Measurements from ENCODE around the gene OGT.
"Not testable (repeated sequence)": the region's sequence is repeated elsewhere in the genome, so short reads cannot be mapped to it uniquely, and the experiment has no call there.

OGT gene

DNA sequence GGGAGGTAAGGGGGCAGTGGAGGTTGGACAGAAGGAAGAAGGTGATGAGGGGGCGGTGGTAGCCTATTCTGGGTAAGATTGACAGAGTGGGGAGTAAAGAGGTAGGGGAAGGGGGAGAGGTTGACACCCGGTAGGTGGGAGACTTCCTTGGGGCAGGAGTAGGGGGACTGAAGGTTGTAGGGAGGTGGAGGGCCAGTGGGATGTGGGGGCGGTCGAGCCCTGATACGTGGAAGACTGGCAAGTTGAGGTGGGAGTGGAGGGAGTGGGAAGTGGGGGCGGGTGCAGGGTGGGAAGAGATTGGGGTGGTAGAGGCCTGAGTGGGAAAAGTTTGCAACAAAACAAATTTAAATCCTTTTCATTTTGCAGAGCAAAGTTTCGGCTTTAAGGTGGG is 47.1 kb downstream of the OGT start:
- Histone ChIP-seq H3K4me3 (ENCODE audit: low read length) (no peak overlapping the region), H3K36me3 (ENCODE audit: control insufficient read depth, insufficient read depth, low read length) (no peaks in the 10 kb centered on the region), H3K27me3 (ENCODE audit: control insufficient read depth, insufficient read depth, low read length) (no peaks in the 10 kb centered on the region), H3K9me3 (ENCODE audit: control insufficient read depth, insufficient read depth, low read length) (no peaks in the 10 kb centered on the region), H3K27ac (ENCODE audit: low read length) (no peak overlapping the region), H3K4me1 (ENCODE audit: control insufficient read depth, insufficient read depth, low read length) (peaks cover 2% of the 10 kb centered on the region)
- DNase-seq (ENCODE audit: low read depth, low spot score) = no peak
- no CpG with 5 or more reads among the region's 7 CpGs for WGBS (ENCODE audit: insufficient coverage, insufficient read length)

- Histone ChIP-seq H3K4me3 (ENCODE audit: low read length) (no peak overlapping the region), H3K4me1 (ENCODE audit: control insufficient read depth, insufficient read depth, low read length) (peaks cover 2% of the 10 kb centered on the region), H3K36me3 (ENCODE audit: control insufficient read depth, insufficient read depth, low read length) (no peaks in the 10 kb centered on the region), H3K27ac (ENCODE audit: low read length) (no peak overlapping the region), H3K9me3 (ENCODE audit: control insufficient read depth, insufficient read depth, low read length) (no peaks in the 10 kb centered on the region), H3K27me3 (ENCODE audit: control insufficient read depth, insufficient read depth, low read length) (no peaks in the 10 kb centered on the region)
- WGBS (ENCODE audit: insufficient coverage, insufficient read length) = no CpG with 5 or more reads among the region's 5 CpGs
- no peak for DNase-seq (ENCODE audit: low read depth, low spot score)
Measured at GRCh38 chrX:71581210-71581609, 48.3 kb downstream of the OGT start.

DNA sequence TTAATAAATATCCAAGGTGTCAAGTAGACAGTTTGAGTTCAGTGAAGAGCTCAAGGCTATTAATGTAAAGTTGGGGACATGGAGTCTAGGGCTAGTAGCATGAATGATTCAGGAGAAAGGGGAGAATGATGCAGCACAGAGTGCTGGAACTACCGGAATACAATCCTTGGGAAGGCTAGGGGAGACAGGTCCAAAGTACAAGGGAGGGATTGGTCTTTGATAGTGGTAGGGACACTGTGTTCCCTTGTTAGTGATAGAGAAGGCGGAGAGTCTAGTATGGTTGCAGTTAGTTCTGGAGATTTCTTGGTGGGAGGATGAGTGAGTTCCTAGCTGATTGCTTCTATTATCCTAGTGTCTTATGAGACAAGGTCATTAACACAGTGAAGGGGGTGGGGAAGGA is 54.0 kb downstream of the OGT start:
- H3K27ac ChIP-seq (ENCODE audit: low read length) = no peak overlapping the region
- H3K4me3 ChIP-seq (ENCODE audit: low read length) = no peak overlapping the region
- WGBS (ENCODE audit: insufficient coverage, insufficient read length) = no CpG with 5 or more reads among the region's 2 CpGs
- no peaks in the 10 kb centered on the region for H3K36me3 ChIP-seq (ENCODE audit: control insufficient read depth, insufficient read depth, low read length)
- no peaks in the 10 kb centered on the region for H3K9me3 ChIP-seq (ENCODE audit: control insufficient read depth, insufficient read depth, low read length)
- no peak for DNase-seq (ENCODE audit: low read depth, low spot score)
- H3K4me1 ChIP-seq (ENCODE audit: control insufficient read depth, insufficient read depth, low read length) = no peaks in the 10 kb centered on the region
- H3K27me3 ChIP-seq (ENCODE audit: control insufficient read depth, insufficient read depth, low read length) = no peaks in the 10 kb centered on the region

DNA sequence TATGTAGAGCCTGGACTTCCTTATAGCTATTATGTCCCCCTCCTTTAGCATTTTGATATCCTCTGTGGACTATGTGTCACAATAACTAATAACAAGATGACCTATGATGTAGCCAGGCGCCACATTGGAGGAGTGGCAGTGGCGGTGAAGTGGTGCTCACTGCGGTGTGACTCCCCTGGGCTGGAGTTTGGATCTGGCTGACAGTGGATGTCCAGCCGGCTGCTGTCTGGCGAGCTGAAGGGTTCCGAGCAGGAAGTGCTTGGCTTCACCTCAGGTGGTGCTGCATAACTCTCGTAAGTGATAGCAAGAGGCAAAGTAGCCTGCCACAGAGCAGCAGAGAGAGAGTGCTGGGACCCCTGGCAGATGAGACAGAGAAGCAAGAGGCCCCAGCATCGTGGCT is 60.3 kb downstream of the OGT start:
- not testable (repeated sequence) for DNase-seq (ENCODE audit: low read depth, low spot score); H3K4me3 ChIP-seq (ENCODE audit: low read length); H3K9me3 ChIP-seq (ENCODE audit: control insufficient read depth, insufficient read depth, low read length); H3K36me3 ChIP-seq (ENCODE audit: control insufficient read depth, insufficient read depth, low read length); H3K27me3 ChIP-seq (ENCODE audit: control insufficient read depth, insufficient read depth, low read length); H3K27ac ChIP-seq (ENCODE audit: low read length); H3K4me1 ChIP-seq (ENCODE audit: control insufficient read depth, insufficient read depth, low read length)
- WGBS (ENCODE audit: insufficient coverage, insufficient read length) = no CpG with 5 or more reads among the region's 8 CpGs

DNA sequence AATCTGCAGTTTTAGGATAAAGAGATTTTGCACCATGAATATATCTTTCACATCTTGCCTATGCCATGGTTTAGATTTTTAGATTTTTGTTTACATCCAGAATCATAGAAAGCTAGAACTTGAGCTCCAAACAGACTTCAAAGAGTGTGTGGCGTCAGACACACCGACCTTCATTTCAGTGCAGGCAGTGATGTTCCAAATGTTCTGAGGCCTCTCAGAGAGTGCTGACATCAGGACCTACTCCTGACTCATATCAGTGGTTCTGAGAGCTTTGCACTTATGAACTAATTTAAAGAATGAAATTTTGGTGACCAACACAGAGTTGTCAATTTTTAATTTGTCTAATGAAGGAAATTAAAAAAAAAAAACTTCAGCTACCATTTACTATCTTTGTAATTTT is 67.1 kb downstream of the OGT start:
- WGBS (ENCODE audit: insufficient coverage, insufficient read length) = no CpG with 5 or more reads among the region's 2 CpGs

DNA sequence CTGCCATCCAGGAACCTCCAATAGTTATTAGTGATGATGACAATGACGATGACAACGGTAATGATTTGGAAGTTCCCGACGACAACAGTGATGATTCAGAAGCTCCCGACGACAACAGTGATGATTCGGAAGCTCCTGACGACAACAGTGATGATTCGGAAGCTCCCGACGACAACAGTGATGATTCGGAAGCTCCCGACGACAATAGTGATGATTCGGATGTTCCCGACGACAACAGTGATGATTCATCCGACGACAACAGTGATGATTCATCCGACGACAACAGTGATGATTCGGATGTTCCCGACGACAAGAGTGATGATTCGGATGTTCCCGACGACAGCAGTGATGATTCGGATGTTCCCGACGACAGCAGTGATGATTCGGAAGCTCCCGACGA is 70.7 kb downstream of the OGT start:
- Histone ChIP-seq H3K27ac (ENCODE audit: low read length) (no peak overlapping the region), H3K4me3 (ENCODE audit: low read length) (no peak overlapping the region), H3K9me3 (ENCODE audit: control insufficient read depth, insufficient read depth, low read length) (no peaks in the 10 kb centered on the region), H3K27me3 (ENCODE audit: control insufficient read depth, insufficient read depth, low read length) (no peaks in the 10 kb centered on the region), H3K36me3 (ENCODE audit: control insufficient read depth, insufficient read depth, low read length) (no peaks in the 10 kb centered on the region; the same call in 1 of the 2 replicates), H3K4me1 (ENCODE audit: control insufficient read depth, insufficient read depth, low read length) (no peaks in the 10 kb centered on the region)
- no CpG with 5 or more reads among the region's 33 CpGs for WGBS (ENCODE audit: insufficient coverage, insufficient read length)
- DNase-seq (ENCODE audit: low read depth, low spot score) = no peak

More for the DNA sequence above, 67.1 kb downstream of the OGT start:
- no peak for DNase-seq (ENCODE audit: low read depth, low spot score)
- H3K36me3 ChIP-seq (ENCODE audit: control insufficient read depth, insufficient read depth, low read length) = no peaks in the 10 kb centered on the region; the same call in 1 of the 2 replicates
- no peaks in the 10 kb centered on the region for H3K9me3 ChIP-seq (ENCODE audit: control insufficient read depth, insufficient read depth, low read length)
- H3K27me3 ChIP-seq (ENCODE audit: control insufficient read depth, insufficient read depth, low read length) = no peaks in the 10 kb centered on the region
- H3K27ac ChIP-seq (ENCODE audit: low read length) = no peak overlapping the region
- H3K4me1 ChIP-seq (ENCODE audit: control insufficient read depth, insufficient read depth, low read length) = no peaks in the 10 kb centered on the region
- H3K4me3 ChIP-seq (ENCODE audit: low read length) = no peak overlapping the region

DNA sequence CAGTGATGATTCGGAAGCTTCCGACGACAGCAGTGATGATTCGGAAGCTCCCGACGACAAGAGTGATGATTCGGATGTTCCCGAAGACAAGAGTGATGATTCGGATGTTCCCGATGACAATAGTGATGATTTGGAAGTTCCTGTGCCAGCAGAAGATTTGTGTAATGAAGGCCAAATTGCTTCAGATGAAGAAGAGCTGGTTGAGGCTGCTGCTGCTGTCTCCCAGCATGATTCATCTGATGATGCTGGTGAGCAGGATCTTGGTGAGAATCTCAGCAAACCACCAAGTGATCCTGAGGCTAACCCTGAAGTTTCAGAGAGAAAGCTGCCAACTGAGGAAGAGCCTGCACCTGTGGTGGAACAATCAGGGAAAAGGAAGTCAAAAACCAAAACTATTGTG is 71.2 kb downstream of the OGT start:
- DNase-seq (ENCODE audit: low read depth, low spot score) = no peak
- H3K9me3 ChIP-seq (ENCODE audit: control insufficient read depth, insufficient read depth, low read length) = no peaks in the 10 kb centered on the region
- H3K27ac ChIP-seq (ENCODE audit: low read length) = no peak overlapping the region
- no peaks in the 10 kb centered on the region for H3K4me1 ChIP-seq (ENCODE audit: control insufficient read depth, insufficient read depth, low read length)
- H3K4me3 ChIP-seq (ENCODE audit: low read length) = no peak overlapping the region
- peaks cover 2% of the 10 kb centered on the region; the same call in 1 of the 2 replicates for H3K36me3 ChIP-seq (ENCODE audit: control insufficient read depth, insufficient read depth, low read length)
- no CpG with 5 or more reads among the region's 10 CpGs for WGBS (ENCODE audit: insufficient coverage, insufficient read length)
- no peaks in the 10 kb centered on the region for H3K27me3 ChIP-seq (ENCODE audit: control insufficient read depth, insufficient read depth, low read length)

DNA sequence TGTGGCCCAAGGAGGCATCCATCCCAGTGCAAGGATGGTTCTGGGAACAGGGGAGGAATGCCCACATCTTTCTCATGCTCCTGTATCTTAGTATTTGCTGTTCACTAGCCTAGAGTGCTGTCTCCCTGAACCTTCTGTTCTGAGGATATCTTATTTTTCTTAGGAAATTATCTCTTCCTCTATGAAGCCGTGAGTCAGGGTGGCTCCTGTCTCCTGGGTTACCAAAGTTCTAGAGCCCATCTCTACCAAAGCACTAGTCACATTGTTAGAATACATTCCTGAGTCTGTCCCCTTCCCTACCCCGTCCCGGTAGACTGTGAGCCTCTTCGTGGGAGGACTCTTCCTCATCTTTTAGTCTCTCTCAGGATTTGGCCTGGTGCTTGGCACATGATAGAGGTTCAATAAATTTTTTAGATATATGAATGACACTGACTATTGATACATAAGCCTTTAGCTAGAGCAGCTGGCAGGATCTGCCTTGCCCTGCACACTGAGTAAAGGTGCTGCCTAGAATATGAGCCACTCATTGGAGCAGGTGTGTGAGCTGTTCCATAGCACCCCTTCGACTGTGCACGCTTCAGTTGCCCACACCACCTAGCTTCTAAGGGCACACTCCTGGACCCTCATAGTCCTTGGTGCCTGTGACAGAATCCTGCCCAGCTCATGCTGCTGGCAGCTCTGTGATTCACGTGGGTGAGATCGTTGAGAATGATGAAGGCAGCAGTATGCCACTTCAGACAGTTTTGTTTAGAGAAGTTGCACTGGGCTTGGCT is 72.1 kb downstream of the OGT start:
- no CpG with 5 or more reads among the region's 8 CpGs for WGBS (ENCODE audit: insufficient coverage, insufficient read length)
- no peaks in the 10 kb centered on the region for H3K4me1 ChIP-seq (ENCODE audit: control insufficient read depth, insufficient read depth, low read length)
- no peaks in the 10 kb centered on the region for H3K27me3 ChIP-seq (ENCODE audit: control insufficient read depth, insufficient read depth, low read length)
- H3K27ac ChIP-seq (ENCODE audit: low read length) = no peak overlapping the region
- H3K9me3 ChIP-seq (ENCODE audit: control insufficient read depth, insufficient read depth, low read length) = no peaks in the 10 kb centered on the region
- H3K4me3 ChIP-seq (ENCODE audit: low read length) = no peak overlapping the region
- DNase-seq (ENCODE audit: low read depth, low spot score) = no peak
- H3K36me3 ChIP-seq (ENCODE audit: control insufficient read depth, insufficient read depth, low read length) = peaks cover 3% of the 10 kb centered on the region; the same call in 1 of the 2 replicates

DNA sequence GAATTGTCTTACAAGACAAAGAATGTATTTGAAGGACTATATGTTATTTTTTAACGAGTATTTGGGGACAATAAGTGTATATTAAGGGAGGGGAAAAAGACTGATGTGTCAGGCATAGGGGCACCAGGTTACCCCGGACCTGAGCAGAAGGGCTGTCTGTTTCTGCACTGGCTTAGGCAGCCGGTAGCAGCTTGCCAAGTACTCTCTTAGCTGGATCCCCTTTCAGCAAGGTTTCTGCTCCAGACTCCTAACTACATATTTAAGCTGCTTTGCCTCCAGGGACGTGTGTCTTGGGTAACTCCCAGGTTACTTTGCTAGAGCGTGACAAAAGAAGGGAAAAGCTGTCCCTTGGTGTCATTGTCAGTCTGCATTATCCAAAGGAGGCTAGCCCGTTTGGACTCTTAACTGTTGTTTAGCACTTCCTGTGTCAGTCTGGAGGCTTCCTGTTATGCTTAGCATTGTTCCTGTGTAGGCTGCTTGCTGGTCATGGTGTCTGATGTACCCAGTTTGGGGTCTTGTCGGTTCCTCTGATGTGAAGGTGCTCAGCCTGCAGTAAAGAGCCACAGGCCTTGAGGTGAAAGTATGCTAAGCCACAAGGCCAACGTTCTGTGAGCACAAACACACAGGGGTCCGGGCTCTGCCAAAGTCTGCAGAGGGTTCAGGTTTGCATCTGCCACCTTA is 73.8 kb downstream of the OGT start:
- peaks cover 3% of the 10 kb centered on the region; the same call in 1 of the 2 replicates for H3K36me3 ChIP-seq (ENCODE audit: control insufficient read depth, insufficient read depth, low read length)
- H3K4me1 ChIP-seq (ENCODE audit: control insufficient read depth, insufficient read depth, low read length) = no peaks in the 10 kb centered on the region
- no peaks in the 10 kb centered on the region for H3K9me3 ChIP-seq (ENCODE audit: control insufficient read depth, insufficient read depth, low read length)
- DNase-seq (ENCODE audit: low read depth, low spot score) = no peak
- H3K27me3 ChIP-seq (ENCODE audit: control insufficient read depth, insufficient read depth, low read length) = no peaks in the 10 kb centered on the region
- H3K4me3 ChIP-seq (ENCODE audit: low read length) = no peak overlapping the region
- no CpG with 5 or more reads among the region's 9 CpGs for WGBS (ENCODE audit: insufficient coverage, insufficient read length)
- no peak overlapping the region for H3K27ac ChIP-seq (ENCODE audit: low read length)

- WGBS (ENCODE audit: insufficient coverage, insufficient read length) = no CpG with 5 or more reads among the region's 2 CpGs
- Histone ChIP-seq H3K9me3 (ENCODE audit: control insufficient read depth, insufficient read depth, low read length) (no peaks in the 10 kb centered on the region), H3K27ac (ENCODE audit: low read length) (no peak overlapping the region), H3K36me3 (ENCODE audit: control insufficient read depth, insufficient read depth, low read length) (peaks cover 3% of the 10 kb centered on the region; the same call in 1 of the 2 replicates), H3K27me3 (ENCODE audit: control insufficient read depth, insufficient read depth, low read length) (no peaks in the 10 kb centered on the region), H3K4me1 (ENCODE audit: control insufficient read depth, insufficient read depth, low read length) (no peaks in the 10 kb centered on the region), H3K4me3 (ENCODE audit: low read length) (no peak overlapping the region)
- no peak for DNase-seq (ENCODE audit: low read depth, low spot score)
Measured at GRCh38 chrX:71607488-71607887, 74.6 kb downstream of the OGT start.

All from iPS DF 6.9 (cell line).